Right lobe of liver (tissue), 6 donors: ENCODE data around the gene LRRC75A. TPM values are rescaled to one million over a fixed set of nuclear protein-coding genes. Genes with fewer than 3 reads are reported as not detected.

Experiments
- ATAC-seq, 4 donors: fragments of 200-7000 bp; cut with Tn5 transposase; one replicate each; pipeline ENCODE4 v1.9.1; 2020; ENCODE audit warnings: mild to moderate bottlenecking in 4 of 4, moderate library complexity in 4 of 4
- DNase-seq, 3 donors: peaks; one replicate each; pipeline ENCODE4 v3.0.0-alpha.2; 2020
- H3K27ac ChIP-seq, 3 donors: fragments of 200-600 bp; one replicate each; pipeline ENCODE4 v1.8.0; 2022
- H3K27me3 ChIP-seq, 2 donors: fragments of 200-600 bp; one replicate each; pipeline ENCODE4 v1.8.0; 2022
- H3K36me3 ChIP-seq, 4 donors: fragments of 200-600 bp; sonication (generic) in 1 of 4; one replicate each; pipeline versions ENCODE4 v1.5.1 to v1.8.0; 2017 to 2022; ENCODE audit warnings: control low read depth in 1 of 4
- H3K4me1 ChIP-seq, 4 donors: fragments of 200-600 bp; sonication (generic) in 1 of 4; one replicate each; pipeline versions ENCODE4 v1.5.1 to v1.8.0; 2017 to 2022; ENCODE audit warnings: control low read depth in 1 of 4
- H3K4me3 ChIP-seq, 3 donors: fragments of 200-600 bp; one replicate each; pipeline ENCODE4 v1.8.0; 2022
- H3K9me3 ChIP-seq, 4 donors: fragments of 200-600 bp; sonication (generic) in 1 of 4; one replicate each; pipeline versions ENCODE4 v1.5.1 to v1.8.0; 2017 to 2022; ENCODE audit warnings: control low read depth in 1 of 4
- CTCF ChIP-seq, 4 donors: fragments of 200-600 bp in 3 of 4; fragments of 450-650 bp in 1 of 4; IDR thresholded peaks; one replicate each; pipeline versions ENCODE4 v1.5.1 to v1.8.0; 2016 to 2022; ENCODE audit warnings: antibody characterized with exemption in 4 of 4, mild to moderate bottlenecking in 2 of 4
- POLR2A ChIP-seq: fragments of 450-650 bp; IDR thresholded peaks from one replicate; pipeline ENCODE4 v1.6.1; 2017; ENCODE audit warnings: antibody characterized with exemption, mild to moderate bottlenecking
- WGBS: methylation state at CpG from one replicate; pipeline ENCODE4 v1.1.6; 2018; ENCODE audit warnings: low coverage, low lambda C conversion rate; ENCODE audit not compliant: insufficient coverage; ENCODE audit errors: missing lambda C conversion rate; 5-methylcytosine and 5-hydroxymethylcytosine counted together
- intact Hi-C, 2 donors: fragments of 100-400 bp; cut with DNase I; formaldehyde crosslinking; loops; one replicate each; pipeline versions ENCODE4 v1.11.2 to v1.14.1; 2022
- total RNA-seq, 6 experiments: library from RNA; depleted of rRNA in 2 of 6; stranded (reverse); fragments of >200 nt in 2 of 6; fragmentation: NEBNext Ultra II Directional in 3 of 6; extraction: Animal tissue kit (Norgen Biotek cat#: 25700) in 3 of 6; gene quantifications; one replicate each; pipeline versions ENCODE4 v1.1.0 to v1.2.4, GENCODE V29; 2016 to 2023
- donor health status: DM: no; HTN: yes; CAD: no.
- donor health status: DM: no; HTN: no; CAD: no.
- donor health status: DM: no; HTN: no; CAD: no.
- donor health status: DM: no; HTN: yes; CAD: no.
- donor health status: DM: no; HTN: yes; CAD: no.

Gene LRRC75A
- total RNA-seq, 6 experiments from 2014 or later = 0.12 to 0.62 (median 0.22) TPM

GRCh38 chr17:16483021-16483645 is 8.9 kb downstream of the LRRC75A start:
- 60% methylated on average over 1 of the region's 8 CpGs for WGBS
- peak in 3 of 4 donors; percentile 11 to 82 (median 37) for ATAC-seq
- Histone ChIP-seq H3K36me3 (no peaks in the 10 kb centered on the region), H3K4me3 (no peak overlapping the region), H3K4me1 (peaks cover 0 to 6% (median 0%) of the 10 kb centered on the region in 4 donors), H3K9me3 (no peaks in the 10 kb centered on the region), H3K27me3 (no peaks in the 10 kb centered on the region), H3K27ac (no peak overlapping the region)
- intact Hi-C loops = no loop called here
- no peak for TF ChIP-seq CTCF (IDR thresholded peaks at IDR 0.05)
- TF ChIP-seq POLR2A = no peak
- DNase-seq = no peak

GRCh38 chr17:16482253-16482652 is 9.7 kb downstream of the LRRC75A start:
- no peak overlapping the region for H3K27ac ChIP-seq
- H3K27me3 ChIP-seq = no peaks in the 10 kb centered on the region

DNA sequence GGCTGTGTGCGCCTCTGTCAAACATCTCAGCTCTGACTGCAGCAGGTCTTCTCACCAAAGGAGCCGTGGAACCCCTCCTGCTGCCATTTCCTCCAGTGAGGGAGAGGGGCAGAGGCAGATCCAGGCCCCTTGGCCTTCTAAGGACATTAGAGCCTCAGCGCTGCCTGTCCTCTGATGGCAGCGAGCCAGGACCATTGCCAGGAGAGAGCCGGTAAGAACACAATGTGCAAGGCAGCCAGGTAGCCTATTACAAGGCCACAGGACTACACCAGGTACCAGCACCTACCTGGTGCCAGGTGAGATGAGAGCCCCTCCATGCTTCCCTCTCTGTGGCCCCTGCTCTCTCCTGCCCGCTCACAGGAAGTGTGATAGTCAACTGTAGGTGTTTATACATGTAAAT is 11.0 kb downstream of the LRRC75A start:
- intact Hi-C loops = no loop called here
- WGBS = no CpG with 5 or more reads among the region's 6 CpGs
- Histone ChIP-seq H3K4me1 (peaks cover 0 to 6% (median 0%) of the 10 kb centered on the region in 4 donors), H3K27me3 (no peaks in the 10 kb centered on the region), H3K9me3 (no peaks in the 10 kb centered on the region), H3K4me3 (no peak overlapping the region), H3K27ac (no peak overlapping the region), H3K36me3 (no peaks in the 10 kb centered on the region)
- TF ChIP-seq CTCF (IDR thresholded peaks at IDR 0.05) (no peak), POLR2A (no peak)
- ATAC-seq (no peak), DNase-seq (no peak)

More at GRCh38 chr17:16482253-16482652, 9.7 kb downstream of the LRRC75A start:
- H3K4me1 ChIP-seq = peaks cover 0 to 6% (median 0%) of the 10 kb centered on the region in 4 donors
- ATAC-seq (no peak), DNase-seq (no peak)
- WGBS = no CpG with 5 or more reads among the region's 8 CpGs
- no peaks in the 10 kb centered on the region for H3K36me3 ChIP-seq
- H3K4me3 ChIP-seq = no peak overlapping the region
- intact Hi-C loops = no loop called here
- TF ChIP-seq POLR2A (no peak), CTCF (IDR thresholded peaks at IDR 0.05) (no peak)
- no peaks in the 10 kb centered on the region for H3K9me3 ChIP-seq

DNA sequence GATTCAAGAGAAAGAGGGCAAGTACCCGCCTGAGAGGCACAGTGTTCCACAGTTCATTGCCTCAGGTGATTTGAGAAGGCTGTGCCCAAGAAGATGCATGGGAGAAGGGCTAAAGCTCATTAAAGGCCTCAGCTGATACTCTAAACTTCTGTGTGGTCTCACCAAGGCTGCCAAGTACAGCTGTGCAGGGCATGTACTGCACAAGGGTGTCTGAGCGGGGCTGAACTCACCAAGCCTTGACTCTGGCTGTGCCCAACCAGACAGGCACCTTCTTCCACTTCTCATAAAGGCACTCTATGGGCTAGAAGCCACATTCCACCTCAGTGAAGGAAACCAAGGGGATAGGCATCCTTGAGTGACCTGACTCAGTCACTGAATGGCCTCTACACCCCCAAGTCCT is 12.7 kb downstream of the LRRC75A start:
- H3K9me3 ChIP-seq = no peaks in the 10 kb centered on the region
- WGBS = 80% methylated on average over 1 of the region's 2 CpGs
- intact Hi-C loops = no loop called here
- H3K27me3 ChIP-seq = no peaks in the 10 kb centered on the region
- H3K36me3 ChIP-seq = no peaks in the 10 kb centered on the region
- no peak overlapping the region for H3K27ac ChIP-seq
- no peak overlapping the region for H3K4me3 ChIP-seq
- no peak for ATAC-seq
- TF ChIP-seq CTCF (IDR thresholded peaks at IDR 0.05) = no peak
- DNase-seq = no peak
- peaks cover 0 to 6% (median 0%) of the 10 kb centered on the region in 4 donors for H3K4me1 ChIP-seq
